Gastroesophageal sphincter (tissue), 3 donors: Measurements from ENCODE around the gene ANKRD66.

Source experiments
- EP300 ChIP-seq: sonication (generic); formaldehyde crosslinking; IDR thresholded peaks from one replicate; pipeline ENCODE4 v1.6.1; 2017; ENCODE audit warnings: antibody characterized with exemption, mild to moderate bottlenecking
- POLR2A ChIP-seq, 2 donors: fragments of 450-650 bp; IDR thresholded peaks; one replicate each; pipeline ENCODE4 v1.6.1; 2017; ENCODE audit warnings: antibody characterized with exemption in 2 of 2, mild to moderate bottlenecking in 2 of 2, moderate library complexity in 1 of 2
- POLR2AphosphoS5 ChIP-seq: sonication (generic); formaldehyde crosslinking; IDR thresholded peaks from one replicate; pipeline ENCODE4 v1.6.1; 2017; ENCODE audit warnings: antibody characterized with exemption
- TF ChIP-seq, protein P1 (sequence below), 4 experiments: fragments of 200-600 bp in 2 of 4; fragments of 450-650 bp in 2 of 4; sonication (generic) in 1 of 4; IDR thresholded peaks; one replicate each; pipeline ENCODE4 v1.5.1; 2017 to 2019; ENCODE audit warnings: antibody characterized with exemption in 4 of 4, mild to moderate bottlenecking in 2 of 4, moderate library complexity in 2 of 4

DNA sequence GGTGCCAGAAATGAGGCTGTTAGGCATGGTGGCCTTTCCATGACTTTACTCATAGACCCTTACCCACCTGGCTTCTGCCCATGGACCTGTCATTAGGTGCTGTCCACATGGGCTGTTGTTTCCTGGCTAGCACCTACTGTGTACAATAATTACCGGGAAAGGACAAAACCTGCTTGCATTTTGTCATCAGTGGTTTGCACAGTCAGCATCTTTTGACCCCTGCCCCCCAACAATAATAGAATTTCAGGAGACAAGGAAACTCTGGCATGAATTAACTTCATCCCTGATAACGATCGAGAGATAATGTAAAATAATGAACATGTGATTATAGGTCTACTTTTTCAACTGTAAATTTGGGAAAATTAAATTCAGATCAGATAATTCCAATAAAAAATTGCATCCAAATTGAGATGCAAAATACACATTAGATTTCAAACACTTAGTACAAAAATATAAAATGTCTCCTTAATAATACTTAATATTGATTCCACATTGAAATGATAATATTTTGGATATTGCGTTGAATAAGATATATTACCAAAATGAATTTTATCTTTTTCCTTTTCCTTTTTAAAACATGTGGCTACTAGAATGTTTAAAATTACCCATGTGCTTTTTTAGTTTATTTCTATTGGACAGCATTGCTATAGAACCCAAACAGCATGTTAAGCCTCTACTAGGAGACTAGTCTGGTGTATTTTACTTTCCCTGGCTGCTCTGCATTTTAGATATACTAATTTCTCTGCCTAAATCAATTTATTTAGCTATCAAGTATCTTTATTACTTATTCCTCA, 12.4 kb downstream of the ANKRD66 start:
- TF ChIP-seq, protein P1, sequence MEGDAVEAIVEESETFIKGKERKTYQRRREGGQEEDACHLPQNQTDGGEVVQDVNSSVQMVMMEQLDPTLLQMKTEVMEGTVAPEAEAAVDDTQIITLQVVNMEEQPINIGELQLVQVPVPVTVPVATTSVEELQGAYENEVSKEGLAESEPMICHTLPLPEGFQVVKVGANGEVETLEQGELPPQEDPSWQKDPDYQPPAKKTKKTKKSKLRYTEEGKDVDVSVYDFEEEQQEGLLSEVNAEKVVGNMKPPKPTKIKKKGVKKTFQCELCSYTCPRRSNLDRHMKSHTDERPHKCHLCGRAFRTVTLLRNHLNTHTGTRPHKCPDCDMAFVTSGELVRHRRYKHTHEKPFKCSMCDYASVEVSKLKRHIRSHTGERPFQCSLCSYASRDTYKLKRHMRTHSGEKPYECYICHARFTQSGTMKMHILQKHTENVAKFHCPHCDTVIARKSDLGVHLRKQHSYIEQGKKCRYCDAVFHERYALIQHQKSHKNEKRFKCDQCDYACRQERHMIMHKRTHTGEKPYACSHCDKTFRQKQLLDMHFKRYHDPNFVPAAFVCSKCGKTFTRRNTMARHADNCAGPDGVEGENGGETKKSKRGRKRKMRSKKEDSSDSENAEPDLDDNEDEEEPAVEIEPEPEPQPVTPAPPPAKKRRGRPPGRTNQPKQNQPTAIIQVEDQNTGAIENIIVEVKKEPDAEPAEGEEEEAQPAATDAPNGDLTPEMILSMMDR (IDR thresholded peaks at IDR 0.05) = no peak
- TF ChIP-seq POLR2AphosphoS5 = no peak
- no peak for TF ChIP-seq EP300
- no peak for TF ChIP-seq POLR2A (IDR thresholded peaks at IDR 0.05)
